HG03565 (cell line): ENCODE measurements around the gene ARHGAP27.
A peak's percentile ranks its signal among the peaks of the same experiment; 100 is the strongest.
"Not testable (repeated sequence)": the region's sequence is repeated elsewhere in the genome, so short reads cannot be mapped to it uniquely, and the experiment has no call there.

Experiments
- ATAC-seq: cut with Tn5 transposase; IDR thresholded peaks from one replicate; pipeline ENCODE4 v1.9.1; 2021; ENCODE audit warnings: mild to moderate bottlenecking, moderate library complexity; ENCODE audit not compliant: unreplicated experiment

ARHGAP27 gene

DNA sequence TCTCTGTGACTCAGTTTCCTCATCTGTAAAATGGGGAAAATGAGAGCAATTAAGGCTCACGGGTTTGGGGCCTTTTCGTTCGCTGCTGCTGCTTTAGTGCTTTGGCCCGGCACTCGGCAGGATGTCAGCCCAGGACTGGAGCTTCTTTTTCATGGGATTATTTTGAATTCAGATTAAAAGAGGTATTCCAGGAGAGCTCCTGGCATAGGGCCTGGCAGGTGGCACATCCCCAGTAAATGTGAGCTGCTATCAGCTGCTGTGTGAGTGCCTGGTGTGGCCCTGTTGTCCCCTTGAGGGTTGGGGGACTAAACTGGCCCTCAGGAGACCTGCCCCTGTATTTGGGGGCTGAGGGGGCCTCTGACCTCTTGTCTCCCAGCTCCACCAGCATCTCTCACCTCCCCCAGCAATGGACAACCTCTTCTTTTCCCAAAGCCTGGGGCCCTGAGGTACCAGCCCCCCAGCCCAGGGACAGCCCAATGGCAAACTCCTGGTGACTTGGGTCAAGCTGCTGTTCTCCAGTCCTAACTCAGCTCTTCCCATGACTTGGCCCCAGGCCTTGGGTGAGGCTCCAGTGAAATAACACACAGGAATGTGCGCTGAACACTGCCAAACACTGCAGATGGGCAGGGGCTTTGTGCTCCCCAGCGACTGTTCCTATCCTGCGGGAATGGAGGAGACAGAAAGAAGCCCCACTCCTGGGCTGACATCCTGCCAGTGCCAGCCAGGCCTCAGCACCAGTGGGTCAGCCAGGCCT, 14.4 kb upstream of the ARHGAP27 start:
- ATAC-seq = not testable (repeated sequence)

DNA sequence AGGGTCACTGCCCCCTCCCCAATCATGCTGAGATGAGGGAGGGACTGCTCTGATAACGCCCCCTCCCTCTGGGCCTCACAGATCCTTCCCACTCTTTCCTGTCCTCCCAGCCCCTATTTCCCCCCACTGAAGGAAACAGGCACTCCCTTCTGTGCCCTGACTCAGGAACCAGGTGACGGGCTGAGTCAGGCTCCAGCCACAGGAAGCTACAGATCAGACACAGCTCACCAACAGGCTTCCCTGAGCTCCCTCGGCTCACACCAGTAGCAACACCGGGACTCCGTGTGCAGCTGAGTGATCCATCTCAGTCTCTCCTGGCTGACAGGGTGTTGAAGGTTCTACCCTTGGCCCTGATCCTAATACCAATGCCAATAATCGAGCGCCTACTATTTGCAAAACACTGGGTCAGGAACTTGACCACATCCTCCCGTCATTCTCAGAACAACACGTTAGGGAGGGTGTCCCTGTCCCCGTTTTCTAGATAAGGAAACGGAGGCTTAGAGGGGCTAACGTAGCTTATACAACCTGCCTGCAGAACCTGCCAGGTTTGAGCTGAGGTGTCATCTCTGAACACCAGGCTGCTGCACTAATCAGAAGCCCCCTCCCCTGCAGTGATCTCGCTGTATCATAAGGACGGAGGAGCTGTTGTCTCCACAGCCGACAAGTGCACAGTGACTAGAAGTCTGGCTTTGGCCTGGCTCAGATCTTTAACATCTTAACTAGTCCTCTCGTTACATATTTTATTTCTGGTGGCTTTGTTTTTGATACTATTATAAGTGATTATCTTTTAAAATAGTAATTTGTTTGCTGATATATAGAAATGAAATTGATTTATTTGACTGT, 13.5 kb upstream of the ARHGAP27 start:
- ATAC-seq = not testable (repeated sequence)

DNA sequence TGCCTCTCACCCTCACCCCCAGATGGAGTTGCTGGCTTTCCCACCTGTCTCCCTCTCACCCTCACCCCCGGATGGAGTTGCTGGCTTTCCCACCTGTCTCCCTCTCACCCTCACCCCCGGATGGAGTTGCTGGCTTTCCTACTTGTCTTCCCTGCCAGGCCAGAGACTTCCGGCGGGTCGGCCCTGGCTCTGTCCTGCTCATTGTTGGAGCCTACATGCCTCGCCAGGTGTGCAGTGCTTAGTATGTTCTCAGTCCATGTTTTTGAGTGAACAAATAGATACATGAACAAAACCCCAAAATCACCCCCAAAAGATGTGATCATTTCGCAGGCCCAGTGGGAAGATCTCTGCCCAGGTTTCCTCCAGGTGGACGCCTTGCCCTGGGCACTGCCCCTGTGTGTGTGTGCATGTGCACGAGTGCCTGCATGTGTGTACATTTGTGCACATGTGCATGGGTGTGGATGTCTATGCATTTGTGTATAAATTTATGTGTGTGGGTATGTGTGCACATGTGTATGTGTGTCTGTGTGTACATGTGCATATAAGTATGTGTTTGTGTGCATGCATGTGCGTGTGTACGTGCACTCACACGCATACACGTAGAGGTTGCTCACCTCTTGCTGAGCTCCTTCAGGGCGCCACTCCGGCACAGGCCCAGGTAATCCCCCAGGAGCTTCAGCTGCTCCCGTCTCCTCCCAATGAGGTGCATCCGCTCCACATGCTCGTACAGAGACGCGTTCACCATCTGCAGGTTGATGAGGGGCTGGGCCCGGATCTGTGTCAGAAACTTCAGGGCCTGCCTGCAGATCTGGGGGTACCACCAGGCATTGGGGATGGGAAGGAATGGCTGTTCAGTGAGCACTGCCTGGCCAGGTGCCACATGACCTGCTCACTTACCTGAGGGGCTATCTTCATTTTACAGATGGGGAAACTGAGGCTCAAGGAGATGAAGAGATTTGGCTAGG, 12.5 kb upstream of the ARHGAP27 start:
- ATAC-seq = not testable (repeated sequence)

DNA sequence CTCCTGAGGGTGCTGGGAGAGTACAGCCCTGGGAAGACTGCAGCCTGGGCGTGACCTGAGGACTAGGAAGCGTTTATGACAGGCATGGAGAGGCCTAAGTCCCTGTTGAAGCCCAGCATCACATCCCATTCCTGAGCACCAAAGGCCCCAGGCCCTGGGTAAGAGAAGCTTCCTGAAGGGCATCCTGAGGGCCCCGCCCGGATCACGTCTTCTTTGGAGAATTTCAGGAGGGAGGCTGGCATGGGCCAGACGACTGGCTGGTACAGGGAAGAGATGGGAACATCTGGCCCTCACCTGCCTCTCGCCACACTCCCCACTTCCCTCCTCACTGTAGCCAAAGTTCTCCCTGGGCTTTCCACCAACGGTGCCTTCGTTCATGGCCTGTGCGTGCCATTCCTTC, 11.6 kb upstream of the ARHGAP27 start:
- not testable (repeated sequence) for ATAC-seq

GRCh38 chr17:45443371-45444260, 10.9 kb upstream of the ARHGAP27 start:
- ATAC-seq = not testable (repeated sequence)

DNA sequence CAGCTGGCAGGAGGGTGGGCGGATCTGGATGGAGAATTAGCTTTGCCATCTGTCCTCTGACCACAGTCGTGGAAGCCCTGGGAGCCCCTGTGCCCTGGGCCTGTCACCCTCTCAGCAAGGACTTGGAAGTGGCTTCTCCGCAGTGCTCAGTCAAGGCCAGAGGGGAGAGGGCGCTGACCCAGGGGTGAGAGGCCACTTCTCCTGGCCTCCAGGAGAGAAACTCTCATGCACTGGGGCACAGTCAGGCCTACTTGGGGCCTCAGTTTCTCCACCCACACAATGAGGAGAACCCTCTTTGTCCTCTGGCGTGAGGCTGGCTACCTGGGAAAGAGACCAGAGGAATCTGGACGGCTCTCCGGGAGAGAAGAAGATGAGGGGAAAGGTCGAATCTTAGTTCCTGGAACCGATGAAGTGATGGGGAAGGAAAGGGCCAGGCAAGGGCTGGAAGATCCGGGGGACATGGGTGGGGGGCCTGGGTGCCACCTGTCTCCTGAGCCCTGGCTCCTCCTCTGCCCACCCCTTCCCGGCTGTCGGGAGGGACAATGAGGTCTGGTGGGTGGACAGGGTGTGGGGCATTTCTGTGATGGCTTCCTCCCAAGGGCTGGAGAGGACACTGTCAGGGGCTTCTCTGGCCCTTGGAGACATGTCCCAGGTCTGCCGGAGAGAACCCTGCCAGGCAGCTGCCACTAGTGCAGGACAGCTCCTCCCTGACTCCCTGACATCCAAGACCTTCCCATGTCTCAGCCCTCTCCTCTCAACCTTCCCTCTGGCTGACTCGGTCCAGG, 9.0 kb upstream of the ARHGAP27 start:
- ATAC-seq = no peak

- peak; percentile 67 for ATAC-seq
Observed at GRCh38 chr17:45440839-45441515, 8.3 kb upstream of the ARHGAP27 start.

DNA sequence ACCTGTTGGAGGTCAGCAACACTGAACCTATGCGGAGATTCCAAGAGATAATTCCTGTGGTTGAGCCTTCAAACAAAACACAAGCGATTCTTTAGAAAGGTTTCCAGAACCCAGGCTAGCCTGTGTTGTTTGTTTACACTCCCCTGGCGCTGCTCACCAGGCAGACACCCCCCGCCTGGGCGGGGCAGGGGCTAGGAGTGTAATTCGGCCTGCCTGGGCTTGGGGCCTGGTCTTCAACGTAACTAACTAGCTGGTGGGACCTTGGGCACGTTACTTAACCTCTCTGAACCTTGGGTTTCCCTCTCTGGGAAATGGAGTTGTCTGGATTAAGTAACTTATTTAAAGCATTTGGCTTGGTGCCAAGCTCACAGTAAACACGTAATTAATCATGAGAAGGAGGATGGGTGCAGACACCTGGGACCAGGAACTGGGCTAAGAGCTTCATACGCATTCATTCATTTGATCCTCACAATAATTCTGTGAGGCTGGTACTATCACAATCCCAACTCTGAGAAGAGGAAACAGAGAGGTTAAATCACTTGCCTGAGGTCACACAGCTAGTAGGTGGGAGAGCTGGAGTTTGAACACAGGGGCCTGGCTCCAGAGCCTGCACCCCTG, 7.6 kb upstream of the ARHGAP27 start:
- ATAC-seq = no peak

DNA sequence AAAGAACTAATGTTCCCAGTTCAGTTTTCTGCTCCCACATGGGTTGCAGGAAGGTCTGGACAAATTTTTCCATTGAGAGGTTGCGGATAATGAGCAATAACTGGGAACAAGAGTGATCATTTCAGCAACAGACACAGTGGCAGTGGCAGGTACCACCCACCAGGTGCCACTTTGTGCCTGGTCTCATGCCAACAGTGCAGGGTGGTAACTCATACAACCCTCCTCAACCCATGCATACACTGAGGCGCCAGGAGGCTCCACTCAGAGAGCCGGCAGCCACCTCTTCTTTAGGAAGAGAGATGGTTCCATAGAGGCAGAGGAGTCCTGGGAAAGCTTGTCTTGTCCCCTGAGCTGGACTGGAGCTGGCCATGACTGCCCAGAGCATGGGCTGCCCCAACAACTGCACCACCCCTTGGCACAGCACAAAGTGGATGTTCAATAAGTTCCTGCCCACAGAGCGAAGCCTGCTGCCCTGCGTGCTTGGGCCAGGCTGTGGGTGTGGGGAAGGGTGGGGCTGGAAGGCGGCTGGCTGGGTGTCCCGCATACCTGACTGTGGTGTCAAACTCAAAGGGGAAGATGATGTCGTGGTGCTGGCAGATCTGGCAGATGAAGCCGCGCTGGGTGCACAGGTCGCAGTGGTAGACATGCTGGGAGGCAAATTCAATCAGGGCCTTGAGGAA, 6.4 kb upstream of the ARHGAP27 start:
- ATAC-seq = no peak

- no peak for ATAC-seq
Observed at GRCh38 chr17:45437465-45438283, 5.0 kb upstream of the ARHGAP27 start.

DNA sequence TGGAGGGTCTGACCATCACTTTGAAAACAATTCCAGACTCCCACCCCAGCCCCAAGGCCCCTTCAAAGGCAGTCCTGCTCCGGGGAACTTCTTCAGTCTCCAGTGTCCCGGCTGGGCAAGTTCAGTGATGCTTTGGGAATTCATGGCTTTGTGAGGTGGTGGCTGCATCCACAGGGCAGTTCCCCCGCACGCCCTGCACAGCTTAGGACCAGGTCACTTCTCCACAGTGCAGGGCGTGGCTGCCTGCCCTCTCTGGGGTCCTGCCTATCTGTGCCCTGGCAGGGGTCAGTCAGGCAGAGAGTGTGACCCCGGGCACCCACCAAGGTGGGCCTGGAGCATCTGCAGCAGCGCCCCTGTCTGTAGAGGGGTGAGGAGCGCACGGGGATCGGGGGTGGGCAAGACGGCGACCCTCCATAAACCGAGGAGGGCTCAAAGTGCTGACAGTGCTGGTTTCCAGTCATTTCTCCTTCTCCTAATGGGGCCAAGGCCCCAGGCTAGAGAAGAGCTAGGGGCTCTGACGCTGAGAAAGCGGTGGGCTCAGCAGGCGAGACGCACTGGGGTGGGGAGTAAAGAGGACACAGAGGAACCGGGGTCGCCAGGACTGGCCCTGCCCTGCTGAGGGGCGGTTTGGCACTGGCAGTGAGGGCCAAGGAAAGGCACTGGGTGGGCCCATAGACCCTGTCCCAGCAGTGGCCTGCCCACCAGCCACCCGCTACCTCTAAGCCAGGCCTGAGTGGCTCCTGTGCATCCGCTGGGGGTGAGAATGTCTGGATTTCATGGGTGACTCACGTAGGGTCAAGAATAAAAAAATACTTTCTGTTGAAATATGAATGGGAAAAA, 4.2 kb upstream of the ARHGAP27 start:
- ATAC-seq = no peak

GRCh38 chr17:45436161-45436560, 3.5 kb upstream of the ARHGAP27 start:
- no peak for ATAC-seq

- no peak for ATAC-seq
Observed at GRCh38 chr17:45435481-45435880, 2.8 kb upstream of the ARHGAP27 start.

- ATAC-seq = no peak
Observed at GRCh38 chr17:45433159-45433535, 477 bp upstream of the ARHGAP27 start.

GRCh38 chr17:45431531-45432404, 902 bp downstream of the ARHGAP27 start:
- no peak for ATAC-seq
